ENCODE results near the gene PTBP1. TPM values are rescaled to one million over a fixed set of nuclear protein-coding genes. Genes with fewer than 3 reads are reported as not detected.
A peak's percentile ranks its signal among the peaks of the same experiment; 100 is the strongest.

Gene PTBP1
- total and polyA plus RNA-seq, 9 of the 15 experiments (the other 6 are each of a cell fraction or from before 2014, with no cell fraction given): 14.0 to 759 (median 234) TPM

GRCh38 chr19:821825-822503 is 24.7 kb downstream of the PTBP1 start, which contains the start of gene PLPPR3 (continued):
- TF ChIP-seq ZNF830 (CRISPR knock-in tag; IDR thresholded peaks at IDR 0.05) (no peak), SMAD4 (CRISPR knock-in tag; conservative IDR thresholded peaks at IDR 0.05) (0 out of 2 replicates have a peak, but pooled peaks have one; percentile 6), NCOA1 (IDR thresholded peaks at IDR 0.05; ENCODE audit: low read depth) (no peak), ZNF583 (CRISPR knock-in tag; IDR thresholded peaks at IDR 0.05) (no peak), RAD51 (IDR thresholded peaks at IDR 0.05; ENCODE audit: borderline replicate concordance, low read depth) (no peak), VEZF1 (CRISPR knock-in tag; IDR thresholded peaks at IDR 0.05) (peak; percentile 72), ZNF780A (CRISPR knock-in tag; IDR thresholded peaks at IDR 0.05) (no peak), ATF3 (IDR thresholded peaks at IDR 0.05) (no peak), ATF3 (CRISPR knock-in tag; conservative IDR thresholded peaks at IDR 0.05) (no peak), TCFL5 (CRISPR knock-in tag; conservative IDR thresholded peaks at IDR 0.05) (no peak)

Measured in K562 (cell line).